Fibroblast of villous mesenchyme (primary cell): ENCODE data around the gene ARL14EPL. TPM values are rescaled to one million over a fixed set of nuclear protein-coding genes. Genes with fewer than 3 reads are reported as not detected.
A peak's percentile ranks its signal among the peaks of the same experiment; 100 is the strongest.

Experiments used
- DNase-seq: peaks from one replicate; pipeline ENCODE4 v3.0.0-alpha.2; 2010; ENCODE audit warnings: low read depth
- H3K4me3 ChIP-seq: 2 replicates; pipeline ENCODE4 v1.5.1; 2011; ENCODE audit warnings: low read depth, mild to moderate bottlenecking, low read length
- total RNA-seq: library from RNA; depleted of rRNA; stranded (reverse); fragments of >200 nt; gene quantifications from 2 replicates; pipeline ENCODE4 v1.2.3, GENCODE V29; 2012
- TF ChIP-seq, protein P1 (sequence below): IDR thresholded peaks from 2 replicates; pipeline ENCODE4 v1.5.1; 2012; ENCODE audit warnings: low read depth, mild to moderate bottlenecking, low read length; ENCODE audit not compliant: insufficient read depth

The ARL14EPL gene
- total RNA-seq, 1 donor = not detected

DNA sequence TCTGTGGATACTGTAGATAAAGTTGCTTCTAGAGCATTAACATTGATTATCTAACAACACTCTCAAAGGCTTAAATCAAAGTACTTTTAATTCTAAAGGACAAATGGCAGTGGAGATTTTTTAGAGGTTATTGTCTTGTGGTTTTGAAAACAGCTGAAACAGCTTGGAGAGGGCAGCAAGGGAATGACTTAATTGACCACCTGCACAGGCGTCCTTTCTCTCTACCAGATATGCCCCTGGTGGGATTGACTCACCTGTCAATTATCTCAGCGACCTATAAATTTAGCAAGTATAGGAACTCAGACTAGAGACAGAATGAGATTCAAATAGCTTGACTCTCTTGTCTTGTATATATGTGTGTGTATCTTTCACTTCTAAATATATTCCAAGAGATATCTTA, 13.5 kb downstream of the ARL14EPL start:
- H3K4me3 ChIP-seq = no peak overlapping the region
- no peak for DNase-seq
- TF ChIP-seq, protein P1, sequence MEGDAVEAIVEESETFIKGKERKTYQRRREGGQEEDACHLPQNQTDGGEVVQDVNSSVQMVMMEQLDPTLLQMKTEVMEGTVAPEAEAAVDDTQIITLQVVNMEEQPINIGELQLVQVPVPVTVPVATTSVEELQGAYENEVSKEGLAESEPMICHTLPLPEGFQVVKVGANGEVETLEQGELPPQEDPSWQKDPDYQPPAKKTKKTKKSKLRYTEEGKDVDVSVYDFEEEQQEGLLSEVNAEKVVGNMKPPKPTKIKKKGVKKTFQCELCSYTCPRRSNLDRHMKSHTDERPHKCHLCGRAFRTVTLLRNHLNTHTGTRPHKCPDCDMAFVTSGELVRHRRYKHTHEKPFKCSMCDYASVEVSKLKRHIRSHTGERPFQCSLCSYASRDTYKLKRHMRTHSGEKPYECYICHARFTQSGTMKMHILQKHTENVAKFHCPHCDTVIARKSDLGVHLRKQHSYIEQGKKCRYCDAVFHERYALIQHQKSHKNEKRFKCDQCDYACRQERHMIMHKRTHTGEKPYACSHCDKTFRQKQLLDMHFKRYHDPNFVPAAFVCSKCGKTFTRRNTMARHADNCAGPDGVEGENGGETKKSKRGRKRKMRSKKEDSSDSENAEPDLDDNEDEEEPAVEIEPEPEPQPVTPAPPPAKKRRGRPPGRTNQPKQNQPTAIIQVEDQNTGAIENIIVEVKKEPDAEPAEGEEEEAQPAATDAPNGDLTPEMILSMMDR = no peak

DNA sequence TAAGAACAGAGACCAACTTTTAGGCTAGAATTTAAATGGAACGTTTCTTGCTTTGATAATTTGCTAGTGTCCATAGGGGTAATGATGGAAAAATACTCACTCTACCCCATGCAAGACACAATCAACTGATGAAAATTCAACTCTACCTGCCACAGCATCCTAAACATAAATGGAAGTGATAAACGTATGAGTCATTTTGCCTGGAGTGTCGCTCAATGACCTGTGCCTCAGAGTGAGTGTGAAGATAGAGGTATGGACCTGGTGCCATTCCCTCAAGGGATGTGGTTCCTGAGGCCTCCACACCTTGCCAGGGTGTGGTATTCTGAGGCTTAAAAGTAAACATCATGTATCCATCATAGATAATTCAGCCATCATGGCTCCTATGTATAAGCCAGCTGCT, 14.0 kb downstream of the ARL14EPL start:
- TF ChIP-seq, protein P1 = no peak
- DNase-seq = no peak
- no peak overlapping the region for H3K4me3 ChIP-seq

DNA sequence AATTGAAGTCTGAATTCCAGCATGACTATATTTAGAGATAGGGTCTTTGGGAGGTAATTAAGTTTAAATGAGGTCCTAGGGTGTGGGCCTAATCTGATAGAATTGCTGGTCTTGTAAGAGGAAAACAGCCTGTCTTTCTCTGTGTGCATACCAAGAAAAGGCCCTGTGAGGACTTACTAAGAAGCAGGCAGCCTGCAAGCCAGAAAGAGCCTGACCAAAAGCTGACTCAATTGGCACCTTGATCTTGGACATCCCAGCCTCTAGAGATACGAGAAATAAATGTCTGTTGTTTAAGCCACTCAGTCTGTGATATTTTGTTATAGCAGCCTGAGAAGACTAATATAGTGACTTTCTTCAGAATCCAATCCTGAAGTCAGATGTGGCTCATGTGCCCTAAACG, 14.6 kb downstream of the ARL14EPL start:
- TF ChIP-seq, protein P1 = no peak
- DNase-seq = no peak
- H3K4me3 ChIP-seq = no peak overlapping the region

DNA sequence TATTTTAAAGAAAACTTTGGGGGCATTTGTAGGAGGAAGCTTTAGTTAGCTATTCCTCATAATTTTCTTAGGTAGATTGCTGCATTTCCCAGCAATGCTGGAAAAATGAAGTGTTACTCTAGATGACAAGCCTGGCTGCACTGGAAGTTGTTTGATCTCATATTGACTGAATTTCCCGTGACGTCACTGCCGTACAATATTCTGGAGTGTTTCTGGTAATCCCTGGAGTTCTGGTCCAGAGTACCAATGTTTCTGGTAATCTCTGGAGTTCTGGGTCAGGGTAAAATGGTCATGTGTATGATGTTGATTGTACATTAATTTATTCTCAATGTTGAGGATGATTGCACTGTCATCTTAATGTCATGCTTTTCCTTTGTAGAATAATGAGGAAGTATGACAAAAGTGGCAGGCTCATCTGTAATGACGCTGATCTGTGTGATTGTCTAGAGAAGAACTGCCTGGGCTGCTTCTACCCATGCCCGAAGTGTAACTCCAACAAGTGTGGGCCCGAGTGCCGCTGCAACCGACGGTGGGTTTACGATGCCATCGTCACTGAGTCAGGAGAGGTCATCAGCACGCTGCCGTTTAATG, 26.2 kb downstream of the ARL14EPL start:
- H3K4me3 ChIP-seq = no peak overlapping the region
- DNase-seq = no peak
- TF ChIP-seq, protein P1 = no peak

DNA sequence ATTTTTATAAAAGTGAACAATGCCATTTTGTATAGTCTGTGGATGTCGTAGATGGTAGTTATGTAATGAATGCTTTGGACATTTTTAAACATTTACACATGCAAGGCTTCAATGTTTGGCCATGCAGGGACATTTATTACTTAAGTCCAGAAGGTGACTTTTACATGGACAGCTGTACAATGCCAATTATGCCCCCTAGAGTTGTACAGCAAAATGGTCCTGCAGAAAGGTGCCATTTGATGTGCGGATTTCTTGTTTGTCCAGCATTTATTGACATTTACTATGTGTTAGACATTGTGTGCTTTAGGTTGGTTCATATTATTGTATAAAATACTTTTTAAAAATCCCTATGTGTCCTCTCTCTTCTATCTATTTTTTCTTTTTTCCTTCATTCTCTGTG, 30.1 kb downstream of the ARL14EPL start:
- no peak for DNase-seq
- TF ChIP-seq, protein P1 = no peak
- no peak overlapping the region for H3K4me3 ChIP-seq

DNA sequence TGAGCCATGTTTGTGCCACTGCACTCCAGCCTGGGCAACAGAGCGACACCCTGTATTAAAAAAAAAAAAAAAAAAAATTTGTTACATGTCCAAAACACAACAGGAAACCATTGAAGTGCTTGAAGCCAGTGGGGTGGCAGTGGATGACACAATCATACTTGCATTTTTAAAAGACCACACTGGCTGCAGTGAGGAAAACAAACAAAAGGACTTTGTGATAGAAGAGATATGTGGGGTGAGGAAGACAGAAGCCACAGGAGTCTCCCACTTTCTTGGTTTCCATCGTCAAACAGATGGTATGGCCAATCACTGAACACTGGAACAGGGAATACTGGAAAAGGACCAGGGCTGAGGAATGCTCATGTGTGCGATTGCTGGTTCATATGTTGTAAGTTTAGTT, 31.7 kb downstream of the ARL14EPL start:
- DNase-seq = no peak
- no peak overlapping the region for H3K4me3 ChIP-seq
- TF ChIP-seq, protein P1 = no peak

DNA sequence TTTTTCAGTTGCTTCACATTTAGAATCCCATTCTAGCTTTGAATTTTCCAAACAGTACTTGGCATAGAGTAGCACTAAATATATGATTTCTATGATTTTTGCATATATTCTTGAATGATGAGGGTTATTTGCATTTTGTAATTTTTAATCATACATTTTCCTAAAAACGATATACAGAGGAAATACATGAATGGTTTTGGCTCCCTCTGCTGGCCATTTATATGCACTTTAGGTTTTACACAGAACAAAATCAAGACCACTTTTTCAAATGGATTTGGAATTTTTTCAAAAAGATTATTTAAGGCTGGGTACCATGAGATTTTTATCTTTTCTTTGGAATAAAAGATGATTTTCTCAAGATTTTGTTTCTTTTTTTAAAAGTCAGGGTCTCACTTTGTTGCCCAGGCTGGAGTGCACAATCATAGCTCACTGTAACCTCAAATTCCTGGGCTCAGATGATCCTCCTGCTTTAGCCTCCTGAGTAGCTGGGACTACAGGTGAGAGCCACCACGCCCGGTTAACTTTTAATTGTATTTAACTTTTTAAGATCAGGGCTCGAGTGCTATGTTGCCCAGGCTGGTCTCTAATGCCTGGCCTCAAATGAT, 35.9 kb downstream of the ARL14EPL start:
- peak; percentile 72 for DNase-seq
- TF ChIP-seq, protein P1 = peak; percentile 68
- no peak overlapping the region for H3K4me3 ChIP-seq
